H1 (cell line): Measurements from ENCODE around the gene DYRK1A. TPM values are rescaled to one million over a fixed set of nuclear protein-coding genes. Genes with fewer than 3 reads are reported as not detected.

Experiments used
- CEBPB ChIP-seq: IDR thresholded peaks from 2 replicates; pipeline ENCODE4 v1.6.1; 2012; ENCODE audit warnings: low read depth, low read length
- EGR1 ChIP-seq: IDR thresholded peaks from 2 replicates; pipeline ENCODE4 v1.6.1; 2011; ENCODE audit warnings: low read depth, low read length, borderline replicate concordance
- KDM4A ChIP-seq: IDR thresholded peaks from one replicate; pipeline ENCODE4 v1.7.1; 2012; ENCODE audit warnings: low read depth, mild to moderate bottlenecking, moderate library complexity, low read length, inconsistent platforms; ENCODE audit not compliant: severe bottlenecking
- polyA plus RNA-seq, 7 experiments: library from polyadenylated mRNA; depleted of rRNA in 3 of 7; stranded (reverse) in 5 of 7; unstranded in 2 of 7; fragments of >200 nt in 5 of 7; fragments of 200-250 nt in 2 of 7; gene quantifications; 1 replicate in 5 of 7; 2 replicates in 1 of 7; 4 replicates in 1 of 7; pipeline versions ENCODE4 v1.2.1 to v1.2.3, GENCODE V29; 2011 to 2013; ENCODE audit warnings: missing spikeins in 2 of 7, mixed read lengths in 2 of 7
- total RNA-seq: library from RNA; stranded (reverse); fragmentation: NEBNext Ultra II Directional; extraction: Animal tissue kit (Norgen Biotek cat#: 25700); gene quantifications from 2 replicates; pipeline ENCODE4 v1.2.1, GENCODE V29; 2021

The DYRK1A gene
- total and polyA plus RNA-seq, 2 of the 8 experiments (the other 6 are each of a cell fraction or from before 2014, with no cell fraction given) = 61.1 to 62.2 TPM

DNA sequence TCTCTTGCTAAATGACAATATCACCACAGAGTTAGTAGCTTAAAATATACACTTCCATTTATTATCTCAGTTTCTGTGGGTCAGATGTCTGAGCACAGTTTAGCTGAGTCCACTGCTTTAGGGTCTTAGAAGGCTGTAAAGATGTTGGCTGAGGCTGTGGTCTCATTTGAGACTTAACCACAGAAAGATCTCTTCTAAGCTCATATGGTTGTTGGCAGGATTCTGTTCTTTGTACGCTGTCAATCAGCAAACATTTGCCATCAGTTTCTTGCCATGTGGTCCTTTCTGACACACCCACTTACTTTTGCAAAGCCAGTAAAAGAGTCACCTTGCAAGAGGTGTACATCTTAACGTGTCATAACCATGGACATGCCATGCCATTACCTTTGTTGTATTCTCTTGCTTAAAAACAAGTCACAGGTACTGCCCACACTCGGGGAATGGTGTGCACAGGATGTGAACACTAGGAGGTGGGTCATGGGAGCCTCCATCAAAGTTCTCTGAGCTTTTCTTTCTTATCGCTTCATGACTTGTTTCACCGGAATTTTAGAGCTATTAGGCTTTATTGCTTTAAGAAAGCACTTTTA lies 18.7 kb downstream of the DYRK1A start (continued):
- TF ChIP-seq EGR1 (no peak), CEBPB (no peak), KDM4A (no peak)
